T1000 (cell line): ENCODE measurements around the gene ARHGEF18.
"Not testable (repeated sequence)": the region's sequence is repeated elsewhere in the genome, so short reads cannot be mapped to it uniquely, and the experiment has no call there.

Source experiments
- DNase-seq: peaks from one replicate; lab custom pipeline; 2025; ENCODE audit warnings: mixed read lengths; lab: John Stamatoyannopoulos, UW

The ARHGEF18 gene

DNA sequence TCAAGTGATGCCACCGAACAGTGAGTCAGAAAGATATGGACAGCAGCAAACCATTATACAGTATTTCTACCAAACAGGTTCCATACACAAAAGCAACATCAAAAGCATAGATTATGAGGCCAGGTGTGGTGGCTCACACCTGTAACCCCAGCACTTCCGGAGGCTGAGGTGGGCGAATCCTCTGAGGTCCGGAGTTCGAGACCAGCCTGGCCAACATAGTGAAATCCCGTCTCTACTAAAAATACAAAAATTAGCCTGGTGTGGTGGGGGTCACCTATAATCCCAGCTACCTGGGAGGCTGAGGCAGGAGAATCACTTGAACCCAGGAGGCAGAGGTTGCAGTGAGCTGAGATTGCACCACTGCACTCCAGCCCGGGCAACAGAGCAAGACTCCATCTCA, 1.7 kb upstream of the ARHGEF18 start:
- not testable (repeated sequence) for DNase-seq

DNA sequence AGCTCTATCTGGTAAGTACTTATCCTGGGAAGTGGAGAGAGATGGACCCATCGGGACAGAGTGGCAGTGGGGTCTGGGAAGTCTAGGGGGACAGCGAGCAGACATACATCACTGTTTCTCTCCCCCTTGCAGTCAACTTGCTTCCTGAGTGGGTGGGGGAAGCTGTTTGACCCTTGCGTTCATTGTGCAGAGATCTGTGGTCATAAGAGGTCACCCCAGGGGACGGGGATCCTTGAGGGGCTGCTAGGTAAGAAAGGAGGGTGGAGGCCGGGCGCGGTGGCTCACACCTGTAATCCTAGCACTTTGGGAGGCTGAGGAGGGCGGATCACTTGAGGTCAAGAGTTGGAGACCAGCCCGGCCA, 474 bp downstream of the ARHGEF18 start:
- no peak for DNase-seq

DNA sequence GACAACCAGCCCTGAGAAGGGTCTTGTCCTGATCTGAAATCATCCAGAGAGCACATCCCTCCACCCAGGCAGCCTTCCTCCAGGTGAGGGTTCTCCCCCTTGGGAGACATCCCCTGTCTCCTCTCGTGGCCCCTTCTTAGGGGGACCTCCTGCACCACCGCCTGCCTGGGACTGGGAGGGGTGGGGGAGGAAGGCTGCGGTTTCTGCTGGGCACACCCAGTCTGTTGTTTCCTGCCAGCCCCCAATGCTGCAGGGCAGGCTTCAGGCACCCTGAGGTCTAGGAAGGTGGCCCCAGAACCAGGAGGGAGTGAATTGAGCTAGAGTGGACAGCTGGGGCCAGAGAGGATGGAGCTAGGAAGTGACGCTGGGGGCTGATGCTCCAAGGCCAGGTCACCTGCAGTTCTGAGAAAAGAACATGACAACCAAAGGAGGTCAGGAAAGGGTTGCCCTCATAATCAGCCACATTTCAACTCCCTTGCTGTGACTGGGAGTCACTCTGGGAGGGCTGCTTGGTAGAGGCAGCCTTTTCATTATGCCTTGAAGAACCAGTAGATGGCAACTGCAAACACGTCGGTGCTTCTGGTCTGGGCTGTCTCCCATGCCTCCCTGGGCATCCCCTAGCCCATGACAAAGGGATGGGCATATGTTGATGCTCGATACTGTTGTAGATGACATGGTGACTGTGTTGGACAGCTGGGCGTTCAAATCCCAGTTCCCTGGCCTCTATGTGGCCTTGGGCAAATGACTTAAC, 1.4 kb downstream of the ARHGEF18 start:
- no peak for DNase-seq

DNA sequence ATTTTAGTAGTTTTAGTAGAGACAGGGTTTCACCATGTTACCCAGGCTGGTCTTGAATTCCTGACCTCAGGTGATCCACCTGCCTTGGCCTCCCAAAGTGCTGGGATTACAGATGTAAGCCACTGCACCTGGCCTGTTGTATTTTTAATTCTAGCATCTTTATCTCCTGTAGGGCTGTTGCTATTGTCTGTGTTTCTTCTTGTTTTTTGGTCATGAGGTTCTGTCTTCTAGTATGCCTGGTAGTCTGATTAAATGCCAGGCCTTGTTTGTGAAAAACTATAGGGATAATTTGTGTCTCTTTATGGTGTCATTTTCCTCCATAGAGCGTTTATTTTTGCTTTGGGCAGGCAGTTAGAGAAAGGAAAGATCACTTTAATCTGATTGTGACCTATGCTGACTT, 3.1 kb downstream of the ARHGEF18 start:
- no peak for DNase-seq

DNA sequence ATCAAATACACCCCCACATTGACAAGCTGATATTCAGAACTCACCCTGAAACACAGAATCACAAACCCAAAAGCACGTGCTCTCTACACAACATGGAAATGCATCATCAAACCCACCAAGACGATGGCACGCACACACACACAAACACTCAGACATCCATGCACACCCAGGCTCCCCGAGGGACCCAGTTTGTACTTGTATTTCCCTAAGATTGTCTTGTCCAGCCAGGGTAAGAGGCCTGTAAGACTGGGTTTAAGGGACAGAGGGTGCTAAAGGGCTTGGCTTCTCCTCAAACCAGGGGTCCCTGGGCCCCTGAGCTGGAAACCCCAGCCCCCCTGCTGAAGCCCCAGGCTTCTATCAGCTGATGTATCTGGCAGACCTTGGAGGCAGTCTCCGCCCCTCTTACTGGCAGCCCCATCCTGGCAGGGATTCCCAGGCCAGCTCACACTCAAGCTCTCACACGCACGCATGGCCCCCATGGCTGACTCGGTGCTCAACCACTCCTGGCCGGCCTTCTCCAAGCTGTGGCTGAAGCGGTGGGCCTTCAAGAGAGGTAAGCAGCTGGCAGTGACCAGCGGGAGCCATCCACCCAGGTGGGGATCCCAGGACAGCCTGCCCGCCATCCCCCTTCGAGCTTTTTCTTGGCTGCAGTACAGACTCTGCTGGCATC, 6.5 kb downstream of the ARHGEF18 start:
- no peak for DNase-seq

DNA sequence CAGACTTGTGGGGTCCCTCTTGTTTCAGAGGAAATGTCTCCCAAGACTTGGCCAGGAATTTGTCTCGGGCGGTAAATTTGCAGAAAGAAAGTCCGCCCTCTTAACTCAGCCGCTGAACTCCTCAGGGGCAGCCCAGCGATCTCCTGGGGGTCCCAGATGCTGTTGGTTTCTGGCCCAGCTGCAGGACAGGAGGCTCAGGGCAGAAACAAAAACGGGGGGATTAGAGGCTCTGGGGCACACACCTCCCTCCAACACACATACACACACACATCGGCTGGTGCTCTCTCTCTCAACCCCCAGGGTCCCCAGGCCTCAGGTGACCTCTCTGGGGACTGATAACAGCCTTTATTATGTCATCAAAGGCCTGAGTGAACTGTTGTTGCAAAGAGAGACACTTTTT, 7.1 kb downstream of the ARHGEF18 start:
- DNase-seq: no peak

DNA sequence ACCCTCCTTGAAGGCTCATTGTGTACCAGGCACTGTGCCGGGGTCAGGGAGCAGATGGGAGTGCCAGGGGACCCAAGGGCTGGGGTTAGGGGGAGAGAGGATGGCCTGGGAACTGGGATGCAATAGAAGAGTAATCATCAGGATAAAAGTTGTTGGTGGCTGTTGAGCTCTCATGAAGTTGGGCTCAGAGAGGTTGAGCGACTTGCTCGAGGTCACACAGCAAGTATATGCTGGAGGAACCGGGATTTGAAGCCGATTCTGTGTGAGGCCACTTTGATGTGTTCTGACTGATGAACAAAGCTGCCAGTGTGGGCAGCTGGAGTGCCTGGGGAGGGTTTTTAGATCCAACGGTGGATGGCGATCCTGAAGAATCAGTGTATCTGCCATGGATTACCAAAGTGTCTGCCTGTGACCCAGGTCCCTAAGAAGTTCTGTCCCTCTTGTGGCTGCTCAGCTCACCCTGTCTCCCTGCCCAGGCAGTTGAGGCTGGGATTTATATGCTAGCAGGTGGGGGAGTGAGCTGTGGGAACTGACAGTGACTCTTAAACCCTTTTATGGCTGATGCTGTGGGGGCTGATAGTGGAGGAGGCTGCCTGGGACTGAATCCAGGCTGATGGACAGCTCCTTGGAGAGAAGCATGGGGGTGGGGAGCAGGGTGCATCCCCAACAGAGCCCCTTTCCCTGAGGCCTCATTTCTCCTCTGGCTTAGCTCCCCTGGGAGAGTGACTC, 8.3 kb downstream of the ARHGEF18 start:
- no peak for DNase-seq

DNA sequence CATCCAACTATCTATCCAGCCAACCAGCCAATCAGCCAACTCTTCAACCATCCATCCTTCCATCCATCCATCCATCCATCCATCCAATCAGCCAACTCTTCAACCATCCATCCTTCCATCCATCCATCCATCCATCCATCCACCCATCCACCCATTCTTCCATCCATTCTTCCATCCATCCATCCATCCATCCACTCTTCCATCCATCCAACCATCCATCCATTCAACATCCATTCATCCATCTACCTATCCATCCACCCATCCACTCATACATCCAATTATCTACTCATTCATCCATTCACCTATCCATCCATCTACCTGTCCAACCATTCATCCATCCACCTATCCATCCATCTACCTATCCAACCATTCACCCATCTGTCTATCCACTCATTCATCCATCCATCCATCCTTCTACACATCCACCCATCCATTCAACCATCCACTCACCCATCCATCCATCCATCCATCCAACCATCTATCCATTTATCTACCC, 9.4 kb downstream of the ARHGEF18 start:
- DNase-seq: no peak

DNA sequence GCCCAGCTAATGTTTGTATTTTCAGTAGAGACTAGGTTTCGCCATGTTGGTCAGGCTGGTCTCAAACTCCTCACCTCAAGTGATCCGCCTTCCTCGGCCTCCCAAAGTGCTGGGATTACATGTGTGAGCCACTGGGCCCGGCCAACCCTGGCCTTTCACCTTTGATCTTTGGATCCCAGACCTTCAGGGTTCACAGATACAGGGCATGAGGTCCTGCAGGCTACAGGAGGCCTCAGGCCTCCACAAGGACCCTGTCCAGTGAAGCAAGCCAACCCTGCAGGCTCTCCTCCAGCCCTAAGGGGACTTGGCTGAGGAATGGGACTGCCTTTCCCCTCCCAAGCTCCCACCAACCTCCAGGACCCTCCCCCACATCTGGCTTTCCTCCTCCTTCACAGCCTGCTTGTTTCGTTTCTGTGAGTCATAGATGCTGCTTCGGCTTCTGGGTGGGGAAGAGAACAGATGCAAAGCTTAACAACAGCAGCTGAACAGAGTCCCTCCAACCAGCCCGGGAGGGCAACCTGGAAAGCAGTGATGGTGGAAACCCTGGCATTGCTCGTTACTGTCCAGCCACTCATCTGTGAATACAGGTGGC, 11.8 kb downstream of the ARHGEF18 start:
- no peak for DNase-seq

DNA sequence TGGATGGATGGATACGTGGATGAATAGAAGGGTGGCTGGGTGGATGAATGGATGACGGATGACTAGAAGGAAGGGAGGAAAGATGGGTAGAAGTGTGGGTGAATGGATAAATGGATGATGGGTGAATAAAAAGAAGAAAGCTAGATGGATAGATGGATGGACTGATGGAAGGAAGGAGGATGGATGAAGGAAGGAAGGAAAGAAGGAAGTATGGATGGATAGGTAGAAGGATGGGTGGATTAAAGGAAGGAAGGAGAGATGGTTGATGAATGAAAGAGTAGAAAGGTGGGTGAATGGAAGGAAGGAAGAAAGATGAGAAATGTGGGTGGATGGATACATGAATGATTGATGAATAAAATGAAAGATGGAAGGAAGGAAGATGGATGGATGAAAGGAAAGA, 14.5 kb downstream of the ARHGEF18 start:
- DNase-seq: no peak

DNA sequence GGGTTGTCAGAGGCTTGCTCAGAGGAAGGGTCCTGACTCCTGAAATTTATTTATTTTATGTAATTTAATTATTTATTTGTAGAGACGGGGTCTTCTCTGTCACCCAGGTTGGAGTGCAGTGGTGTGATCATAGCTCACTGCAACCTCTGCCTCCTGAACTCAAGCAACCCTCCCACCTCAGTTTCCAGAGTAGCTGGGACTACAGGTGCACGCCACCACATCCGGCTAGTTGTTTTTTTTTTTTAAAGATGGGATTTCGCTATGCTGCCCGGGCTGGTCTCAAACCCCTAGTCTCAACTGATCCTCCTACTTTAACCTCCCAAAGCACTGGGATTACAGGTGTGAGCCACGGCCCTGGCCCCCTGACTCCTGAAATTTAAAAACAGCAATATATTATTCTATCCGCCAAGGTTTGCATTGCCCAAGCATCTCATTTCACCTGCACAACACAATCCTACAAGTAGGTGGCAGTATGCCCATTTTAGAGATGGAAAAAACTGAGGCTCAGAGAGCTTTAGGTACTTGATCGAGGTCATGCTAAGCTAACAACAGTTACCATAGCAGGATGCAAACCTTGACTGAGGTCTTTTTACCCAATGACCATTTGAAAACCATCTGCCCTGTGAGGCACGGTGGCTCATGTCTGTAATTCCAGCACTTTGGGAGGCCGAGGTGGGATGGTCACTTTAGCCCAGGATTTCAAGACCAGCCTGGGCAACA, 18.1 kb downstream of the ARHGEF18 start:
- DNase-seq: no peak

DNA sequence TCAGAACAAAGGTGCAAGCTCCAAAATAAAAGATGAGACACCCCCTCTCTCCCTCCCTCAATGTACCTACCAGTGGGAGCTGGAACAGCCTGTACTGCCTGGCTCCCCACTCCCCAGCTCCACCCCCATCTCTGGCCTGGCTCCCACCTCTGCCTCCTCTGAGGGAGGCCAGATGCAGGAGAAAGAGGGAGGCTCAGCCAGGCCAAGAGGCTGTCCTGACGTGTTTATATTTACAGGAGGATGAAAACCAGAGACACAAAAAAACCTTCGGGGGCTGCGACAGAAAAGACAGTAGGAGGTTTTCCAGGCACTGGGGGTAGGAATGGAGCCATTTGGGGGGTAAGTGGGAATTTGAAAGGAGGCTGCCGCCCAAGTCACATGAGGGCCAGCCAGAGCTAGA, 19.7 kb downstream of the ARHGEF18 start:
- no peak for DNase-seq

DNA sequence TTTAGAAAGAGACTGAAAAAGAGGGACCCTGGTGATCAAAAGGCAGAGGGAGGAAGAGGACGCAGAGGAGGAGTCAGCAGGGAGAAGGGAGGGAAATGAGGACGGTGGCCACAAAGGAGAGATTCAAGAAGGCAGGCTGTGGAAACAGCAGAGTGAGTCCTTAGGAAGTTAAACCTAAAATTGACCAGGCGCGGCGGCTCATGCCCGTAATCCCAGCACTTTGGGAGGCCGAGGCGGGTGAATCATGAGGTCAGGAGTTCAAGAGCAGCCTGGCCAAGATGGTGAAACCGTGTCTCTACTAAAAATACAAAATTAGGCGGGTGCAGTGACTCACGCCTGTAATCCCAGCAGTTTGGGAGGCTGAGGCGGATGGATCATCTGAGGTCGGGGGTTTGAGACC, 20.1 kb downstream of the ARHGEF18 start:
- DNase-seq: not testable (repeated sequence)

DNA sequence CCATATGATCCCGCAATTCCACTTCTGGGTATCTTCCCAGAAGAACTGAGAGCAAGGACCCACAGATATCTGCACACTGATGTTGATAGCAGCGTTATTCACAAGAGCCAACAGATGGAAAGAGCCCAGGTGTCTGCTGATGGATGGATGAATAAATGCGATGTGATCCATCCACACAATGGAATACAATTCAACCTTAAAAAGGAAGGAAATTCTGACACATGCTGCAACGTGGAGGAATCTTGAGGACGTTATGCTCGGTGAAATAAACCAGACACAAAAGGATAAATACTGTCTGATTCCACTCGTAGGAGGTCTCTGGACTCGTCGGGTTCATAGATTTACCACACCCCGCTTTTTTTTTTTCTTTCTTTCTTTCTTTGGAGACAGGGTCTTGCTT, 21.8 kb downstream of the ARHGEF18 start:
- no peak for DNase-seq

DNA sequence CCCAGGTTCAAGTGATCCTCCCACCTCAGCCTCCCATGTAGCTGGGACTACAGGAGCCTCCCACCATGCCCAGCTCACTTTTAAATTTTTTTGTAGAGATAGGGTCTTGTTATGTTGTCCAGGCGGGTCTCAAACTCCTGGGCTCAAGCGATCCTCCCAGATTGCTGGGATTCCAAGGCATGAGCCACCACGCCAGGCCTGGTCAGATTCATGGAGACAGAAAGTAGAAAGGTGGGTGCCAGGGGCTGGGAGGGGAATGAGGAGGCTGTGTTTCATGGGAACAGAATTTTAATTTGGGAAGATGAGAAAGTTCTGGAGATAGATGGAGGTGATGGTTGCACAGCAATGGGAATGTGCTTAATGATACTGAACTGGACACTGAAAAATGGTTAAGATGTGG, 22.3 kb downstream of the ARHGEF18 start:
- DNase-seq: no peak

DNA sequence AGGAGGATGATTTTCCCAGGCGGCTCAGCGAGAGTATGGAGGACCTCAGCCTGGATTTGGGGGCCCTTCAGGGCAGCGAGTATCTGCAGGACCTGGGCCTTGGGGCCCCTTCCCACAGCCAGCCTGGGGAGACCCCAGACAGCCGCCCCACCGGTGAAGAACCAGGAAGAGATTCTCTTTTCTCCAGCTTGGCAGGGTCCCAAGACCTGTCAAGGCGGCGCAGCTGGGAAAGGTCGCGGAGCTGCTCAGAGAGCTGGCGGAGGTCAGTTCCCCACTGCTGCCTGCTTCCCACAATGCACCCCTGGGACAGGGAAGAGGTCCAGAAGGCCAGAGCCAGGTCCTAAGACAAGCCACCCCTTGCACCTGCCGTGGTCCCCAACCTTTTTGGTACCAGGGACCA, 24.1 kb downstream of the ARHGEF18 start:
- DNase-seq: no peak

DNA sequence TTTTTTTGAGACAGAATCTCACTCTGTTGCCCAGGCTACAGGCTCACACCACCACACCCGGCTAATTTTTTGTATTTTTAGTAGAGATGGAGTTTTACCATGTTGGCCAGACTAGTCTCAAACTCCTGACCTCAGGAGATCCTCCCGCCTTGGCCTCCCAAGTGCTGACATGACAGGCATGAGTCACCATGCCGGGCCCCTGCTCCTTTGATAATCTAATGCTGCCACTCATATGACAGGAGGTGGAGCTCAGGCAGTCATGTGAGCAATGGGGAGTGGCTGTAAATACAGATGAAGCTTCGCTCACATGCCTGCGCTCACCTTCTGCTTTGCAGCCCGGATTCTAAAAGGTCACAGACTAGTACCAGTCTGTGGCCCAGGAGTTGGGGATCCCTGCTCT, 25.1 kb downstream of the ARHGEF18 start:
- no peak for DNase-seq

DNA sequence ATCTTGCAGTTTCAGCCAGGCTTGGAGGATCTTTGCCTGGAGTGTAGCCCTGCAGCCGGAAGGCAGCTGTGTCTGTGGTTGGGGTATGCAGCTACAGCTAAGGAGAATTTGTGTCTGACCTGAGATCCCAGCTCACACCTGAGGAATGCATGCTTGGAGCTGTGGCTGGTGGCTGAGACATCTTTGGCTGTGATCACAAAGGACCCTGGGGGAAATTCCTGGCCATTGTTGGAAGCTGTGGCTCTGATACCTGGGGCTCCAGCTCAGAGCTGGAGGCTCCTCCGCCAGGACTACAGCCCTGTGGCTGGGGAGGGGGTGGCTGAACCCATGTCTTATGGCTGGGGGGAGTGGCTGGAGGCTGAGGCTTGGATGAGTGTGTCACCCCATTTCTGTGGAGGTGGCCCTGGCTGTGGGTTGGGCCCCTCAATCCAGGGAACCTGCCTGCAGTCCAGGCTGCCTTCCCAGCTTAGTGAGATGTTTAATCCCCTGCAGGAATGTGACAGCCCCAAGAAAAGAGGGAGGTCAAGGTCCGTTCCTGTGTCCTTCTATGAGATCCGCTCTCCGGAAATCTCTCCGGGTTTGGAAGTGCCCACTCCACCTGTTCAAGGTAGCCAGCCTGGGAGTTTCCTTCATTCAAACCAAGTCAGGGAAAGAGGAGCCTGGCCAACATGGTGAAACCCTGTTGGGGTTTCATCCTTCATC, 27.6 kb downstream of the ARHGEF18 start:
- DNase-seq: no peak

DNA sequence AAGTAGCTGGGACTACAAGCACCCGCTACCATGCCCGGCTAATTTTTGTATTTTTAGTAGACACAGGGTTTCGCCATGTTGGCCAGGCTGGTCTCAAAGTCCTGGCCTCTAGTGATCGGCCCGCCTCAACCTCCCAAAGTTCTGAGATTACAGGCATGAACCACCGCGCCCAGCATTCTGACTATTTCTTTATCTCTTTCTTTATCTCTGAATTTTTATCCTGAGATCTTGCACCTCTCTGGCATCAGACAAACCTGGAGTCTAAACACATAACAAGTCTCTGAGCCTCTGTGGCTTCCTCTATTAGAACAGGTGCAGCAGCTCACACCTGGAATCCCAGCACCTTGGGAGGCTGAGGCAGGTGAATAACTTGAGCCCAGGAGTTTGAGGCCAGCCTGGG, 28.5 kb downstream of the ARHGEF18 start:
- DNase-seq: no peak

DNA sequence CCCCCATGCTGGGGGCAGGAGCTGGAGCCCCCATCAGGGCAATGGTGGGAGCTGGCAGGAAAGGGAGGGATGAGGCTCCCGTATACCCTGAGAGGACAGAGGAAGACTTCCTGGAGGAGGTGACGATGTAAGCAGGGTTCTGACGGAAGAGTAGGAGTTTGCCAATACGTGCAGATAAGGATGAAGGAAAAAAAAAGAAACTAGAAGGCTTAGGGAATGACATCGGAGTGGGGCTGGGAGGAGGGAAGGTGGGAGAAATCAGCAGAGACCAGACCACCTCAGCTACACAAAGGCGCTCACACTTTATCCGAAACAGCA, 32.3 kb downstream of the ARHGEF18 start:
- DNase-seq: no peak

DNA sequence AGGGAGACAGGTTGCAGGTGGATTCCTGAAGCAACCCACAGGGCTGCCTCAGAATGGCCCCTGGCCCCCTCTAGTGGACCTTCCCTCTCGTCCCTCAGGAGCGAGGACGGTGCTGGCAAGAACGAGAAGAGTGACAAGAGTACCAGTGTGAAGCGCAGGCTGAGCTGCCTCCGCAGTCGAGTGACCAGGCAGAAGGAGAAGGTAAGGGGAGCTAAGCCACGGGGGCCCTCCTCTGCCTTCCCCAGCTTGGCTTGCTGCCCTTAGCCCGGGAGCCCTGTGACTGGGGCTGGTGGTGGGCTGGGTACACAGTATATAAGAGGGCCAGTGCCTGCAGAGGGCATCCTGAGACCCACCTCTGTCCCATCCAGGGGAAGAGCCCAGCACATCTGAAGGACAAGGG, 34.0 kb downstream of the ARHGEF18 start:
- no peak for DNase-seq

DNA sequence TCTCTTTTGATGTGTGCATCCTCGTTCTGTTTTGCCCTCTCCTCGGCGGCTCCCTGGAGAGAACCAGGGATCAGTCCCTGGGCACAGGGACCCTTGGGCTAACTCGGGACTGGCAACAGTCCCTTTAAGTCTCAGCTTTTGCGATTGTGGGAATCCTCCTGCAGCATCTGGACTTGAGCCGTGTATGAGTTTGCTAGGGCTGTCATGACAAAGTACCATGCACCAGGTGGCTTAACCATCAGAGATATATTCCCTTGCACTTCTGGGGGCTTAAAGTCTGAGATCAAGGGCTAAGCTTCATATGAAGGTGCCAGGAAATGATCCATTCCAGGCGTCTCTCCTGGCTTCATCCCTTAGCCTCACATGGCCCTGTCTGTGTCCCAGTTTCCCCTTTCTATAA, 34.5 kb downstream of the ARHGEF18 start:
- DNase-seq: no peak
